ENCODE results near the gene MT4. TPM values are rescaled to one million over a fixed set of nuclear protein-coding genes. Genes with fewer than 3 reads are reported as not detected.
"Not testable (repeated sequence)": the region's sequence is repeated elsewhere in the genome, so short reads cannot be mapped to it uniquely, and the experiment has no call there.

The MT4 gene
- total RNA-seq, 2 experiments from 2014 or later = not detected

DNA sequence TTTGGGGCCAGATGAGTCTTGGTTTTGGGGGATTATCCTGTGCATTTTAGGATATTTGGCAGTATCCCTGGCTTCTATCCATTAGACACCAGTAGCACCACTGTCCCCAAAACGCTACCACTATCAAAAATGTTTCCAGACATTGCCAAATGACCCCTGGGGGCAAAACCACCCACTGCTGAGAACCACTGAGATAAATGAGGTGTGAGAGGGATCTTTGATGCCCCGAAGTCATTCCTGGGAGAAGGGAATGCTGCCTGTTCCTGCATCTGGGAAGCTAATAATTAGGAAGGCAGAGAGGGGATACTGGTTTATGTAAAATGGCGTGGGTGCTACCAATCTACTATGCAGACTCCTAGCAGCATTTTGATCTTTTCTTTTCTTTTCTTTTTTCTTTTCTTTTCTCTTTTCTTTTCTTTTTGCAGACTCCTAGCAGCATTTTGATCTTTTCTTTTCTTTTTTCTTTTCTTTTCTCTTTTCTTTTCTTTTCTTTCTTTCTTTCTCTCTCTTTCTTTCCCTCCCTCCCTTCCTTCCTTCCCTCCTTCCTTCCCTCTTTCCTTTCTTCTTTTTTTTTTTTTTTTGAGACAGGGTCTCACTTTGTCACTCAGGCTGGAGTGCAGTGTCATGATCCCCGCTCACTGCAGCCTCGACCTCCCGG is 15.6 kb downstream of the MT4 start:
- Mint-ChIP-seq H3K27me3 (no peaks in the 10 kb centered on the region), H3K27ac (no peak overlapping the region), H3K4me3 (no peak overlapping the region), H3K36me3 (ENCODE audit: low read depth) (no peaks in the 10 kb centered on the region), H3K4me1 (ENCODE audit: low read depth) (peaks cover 4% of the 10 kb centered on the region), H3K9me3 (no peaks in the 10 kb centered on the region)
- TF ChIP-seq, protein P1, sequence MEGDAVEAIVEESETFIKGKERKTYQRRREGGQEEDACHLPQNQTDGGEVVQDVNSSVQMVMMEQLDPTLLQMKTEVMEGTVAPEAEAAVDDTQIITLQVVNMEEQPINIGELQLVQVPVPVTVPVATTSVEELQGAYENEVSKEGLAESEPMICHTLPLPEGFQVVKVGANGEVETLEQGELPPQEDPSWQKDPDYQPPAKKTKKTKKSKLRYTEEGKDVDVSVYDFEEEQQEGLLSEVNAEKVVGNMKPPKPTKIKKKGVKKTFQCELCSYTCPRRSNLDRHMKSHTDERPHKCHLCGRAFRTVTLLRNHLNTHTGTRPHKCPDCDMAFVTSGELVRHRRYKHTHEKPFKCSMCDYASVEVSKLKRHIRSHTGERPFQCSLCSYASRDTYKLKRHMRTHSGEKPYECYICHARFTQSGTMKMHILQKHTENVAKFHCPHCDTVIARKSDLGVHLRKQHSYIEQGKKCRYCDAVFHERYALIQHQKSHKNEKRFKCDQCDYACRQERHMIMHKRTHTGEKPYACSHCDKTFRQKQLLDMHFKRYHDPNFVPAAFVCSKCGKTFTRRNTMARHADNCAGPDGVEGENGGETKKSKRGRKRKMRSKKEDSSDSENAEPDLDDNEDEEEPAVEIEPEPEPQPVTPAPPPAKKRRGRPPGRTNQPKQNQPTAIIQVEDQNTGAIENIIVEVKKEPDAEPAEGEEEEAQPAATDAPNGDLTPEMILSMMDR (IDR thresholded peaks at IDR 0.05) = peak; percentile 28
- POLR2A ChIA-PET = interaction anchor here (0.8 kb wide), 1 partner anchor 127 kb away, joined by 3 read pairs; no protein-coding TSS in a partner anchor
- DNase-seq = no peak
- intact Hi-C loops (cut with micrococcal nuclease) = no loop called here
- no peak for ATAC-seq
- CTCF ChIA-PET = interaction anchor here (0.9 to 3.1 kb wide), 4 partner anchors 9 to 121 kb away, joined by 3 to 14 read pairs (median 4); no protein-coding TSS in a partner anchor

DNA sequence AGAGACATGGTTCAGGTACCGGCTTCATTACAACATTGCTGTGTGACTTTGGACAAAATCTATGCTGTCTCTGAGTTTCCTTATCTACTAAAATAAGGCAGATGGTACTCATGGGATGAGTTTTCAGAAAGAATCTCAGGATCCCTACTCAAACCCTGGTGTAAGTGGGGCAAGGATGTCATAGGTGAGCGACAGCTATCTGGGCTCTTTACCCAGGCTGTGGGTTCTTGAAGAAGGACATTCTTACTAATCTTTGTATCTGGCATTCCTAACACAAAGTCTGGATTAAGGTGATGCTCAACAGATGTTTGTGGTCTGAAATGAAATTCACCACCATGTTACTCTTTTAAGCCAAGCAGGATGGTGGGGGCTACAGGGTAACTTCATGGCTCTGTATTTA is 18.0 kb downstream of the MT4 start:
- DNase-seq; intact Hi-C loops (cut with micrococcal nuclease); H3K9me3 Mint-ChIP-seq; H3K27ac Mint-ChIP-seq; H3K36me3 Mint-ChIP-seq (ENCODE audit: low read depth); H3K27me3 Mint-ChIP-seq; ATAC-seq; H3K4me3 Mint-ChIP-seq; H3K4me1 Mint-ChIP-seq (ENCODE audit: low read depth): not testable (repeated sequence)
- ChIA-PET CTCF (interaction anchor here (0.6 to 3.1 kb wide), 5 partner anchors 9 to 82 kb away, joined by 3 to 14 read pairs (median 3); no protein-coding TSS in a partner anchor), POLR2A (interaction anchor here (0.6 kb wide), 1 partner anchor 115 kb away, joined by 3 read pairs; no protein-coding TSS in a partner anchor)

DNA sequence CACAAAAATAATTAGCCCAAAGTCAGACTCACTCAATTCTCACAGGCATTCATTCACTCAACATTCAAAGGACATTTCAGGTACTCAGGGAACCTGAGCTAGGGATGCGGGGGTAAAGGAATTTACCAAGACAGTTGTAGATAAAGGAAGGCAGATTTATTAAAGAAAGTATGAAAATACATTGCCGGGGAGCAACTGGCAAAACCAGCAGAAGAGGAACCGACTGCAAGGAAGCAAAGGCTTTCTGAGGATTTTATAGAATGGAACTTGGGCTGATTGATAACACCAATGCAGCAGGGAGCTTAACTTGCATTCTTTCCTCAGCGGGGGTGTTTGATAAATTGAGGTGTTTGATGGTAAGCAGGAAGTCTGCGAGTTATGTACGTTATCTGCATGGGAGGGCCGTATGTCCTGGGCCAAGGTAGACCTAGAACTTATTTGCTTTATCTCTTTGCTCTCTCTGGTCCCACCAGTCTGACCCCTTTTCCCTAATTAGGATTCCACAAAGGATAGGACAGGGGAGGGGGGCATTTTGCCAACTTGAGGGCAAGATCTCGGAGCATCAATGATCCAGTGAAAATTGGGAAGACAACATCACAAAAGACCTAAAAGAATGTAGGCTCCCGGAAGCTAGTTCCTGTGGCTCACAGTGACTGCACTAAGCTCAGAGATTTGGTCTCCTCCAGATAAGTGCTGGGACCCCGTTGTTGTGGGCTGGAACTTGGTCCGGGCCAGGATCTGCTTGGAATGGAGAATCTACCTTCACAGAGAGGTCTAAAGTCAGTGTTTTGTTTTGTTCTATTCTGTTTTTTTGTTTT is 18.7 kb downstream of the MT4 start:
- DNase-seq (no peak), ATAC-seq (no peak)
- POLR2A ChIA-PET = interaction anchor here (0.6 kb wide), 1 partner anchor 116 kb away, joined by 3 read pairs; no protein-coding TSS in a partner anchor
- TF ChIP-seq, protein P1 (IDR thresholded peaks at IDR 0.05) = no peak
- CTCF ChIA-PET = interaction anchor here (0.9 to 3.1 kb wide), 5 partner anchors 8 to 119 kb away, joined by 3 to 14 read pairs (median 3); no protein-coding TSS in a partner anchor
- no peaks in the 10 kb centered on the region for H3K9me3 Mint-ChIP-seq
- intact Hi-C loops (cut with micrococcal nuclease) = no loop called here
- no peaks in the 10 kb centered on the region for H3K4me1 Mint-ChIP-seq (ENCODE audit: low read depth)
- no peaks in the 10 kb centered on the region for H3K36me3 Mint-ChIP-seq (ENCODE audit: low read depth)
- peaks cover 3% of the 10 kb centered on the region for H3K27me3 Mint-ChIP-seq
- no peak overlapping the region for H3K27ac Mint-ChIP-seq
- H3K4me3 Mint-ChIP-seq = no peak overlapping the region

DNA sequence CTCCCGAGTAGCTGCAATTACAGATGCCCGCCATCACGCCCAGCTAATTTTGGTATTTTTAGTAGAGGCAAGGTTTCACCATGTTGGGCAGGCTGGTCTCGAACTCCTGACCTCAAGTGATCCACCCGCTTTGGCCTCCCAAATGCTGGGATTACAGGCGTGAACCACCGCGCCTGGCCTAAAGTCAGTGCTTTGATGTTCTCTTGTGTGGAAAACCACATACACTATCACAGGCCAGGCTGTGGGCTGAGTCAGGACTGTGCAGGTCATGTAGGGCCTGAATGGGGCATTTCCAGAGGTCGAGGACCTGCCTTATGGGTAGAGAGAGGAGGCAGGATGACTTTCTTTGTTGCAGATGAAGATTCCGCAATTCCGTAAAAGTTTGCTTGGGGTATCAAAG is 19.4 kb downstream of the MT4 start:
- no peaks in the 10 kb centered on the region for H3K36me3 Mint-ChIP-seq (ENCODE audit: low read depth)
- ChIA-PET CTCF (interaction anchor here (0.9 to 1.4 kb wide), 2 partner anchors 8 to 118 kb away, joined by 3 to 4 read pairs; no protein-coding TSS in a partner anchor), POLR2A (no interaction called here)
- no peak for DNase-seq
- no peak overlapping the region for H3K4me3 Mint-ChIP-seq
- intact Hi-C loops (cut with micrococcal nuclease) = no loop called here
- peaks cover 6% of the 10 kb centered on the region for H3K27me3 Mint-ChIP-seq
- no peaks in the 10 kb centered on the region for H3K9me3 Mint-ChIP-seq
- peaks cover 3% of the 10 kb centered on the region for H3K4me1 Mint-ChIP-seq (ENCODE audit: low read depth)
- TF ChIP-seq, protein P1 (IDR thresholded peaks at IDR 0.05) = no peak
- H3K27ac Mint-ChIP-seq = no peak overlapping the region
- ATAC-seq = no peak

DNA sequence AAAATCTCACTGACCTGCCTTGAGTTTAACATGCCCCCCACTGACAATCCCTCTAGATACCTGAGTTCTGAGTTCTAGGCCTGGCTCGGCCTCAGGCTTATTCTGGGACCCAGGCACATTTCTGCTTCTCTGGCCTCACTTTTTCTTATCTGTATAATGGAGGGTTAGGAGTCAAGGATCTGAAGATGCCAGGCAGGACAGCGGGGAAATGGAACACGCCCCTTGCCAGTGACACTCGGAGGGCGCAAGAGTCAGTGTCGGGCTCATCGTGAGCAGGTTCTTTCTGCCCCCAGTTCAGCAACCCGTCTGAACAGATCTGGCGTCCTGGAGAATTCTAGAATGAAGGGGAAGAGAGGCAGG is 23.9 kb downstream of the MT4 start:
- H3K4me3 Mint-ChIP-seq = peak overlapping the region; percentile 78
- ChIA-PET CTCF (interaction anchor here (0.6 to 2.4 kb wide), 3 partner anchors 12 to 113 kb away, joined by 3 to 8 read pairs (median 5); no protein-coding TSS in a partner anchor), POLR2A (interaction anchor here (1.0 to 1.3 kb wide), 2 partner anchors 120 to 442 kb away, joined by 3 read pairs; no protein-coding TSS in a partner anchor)
- no peak overlapping the region for H3K27ac Mint-ChIP-seq
- peaks cover 12% of the 10 kb centered on the region for H3K27me3 Mint-ChIP-seq
- H3K9me3 Mint-ChIP-seq = no peaks in the 10 kb centered on the region
- DNase-seq (no peak), ATAC-seq (no peak)
- peaks cover 9% of the 10 kb centered on the region for H3K4me1 Mint-ChIP-seq (ENCODE audit: low read depth)
- intact Hi-C loops (cut with micrococcal nuclease) = no loop called here
- H3K36me3 Mint-ChIP-seq (ENCODE audit: low read depth) = no peaks in the 10 kb centered on the region
- TF ChIP-seq, protein P1 (IDR thresholded peaks at IDR 0.05) = no peak
